ENCODE measurements around the gene HIBCH. TPM values are rescaled to one million over a fixed set of nuclear protein-coding genes. Genes with fewer than 3 reads are reported as not detected.

Gene HIBCH
- total and polyA plus RNA-seq, 2 donors (not counting 3 experiments of a cell fraction or from before 2014, with no cell fraction given) = 6.4 to 24.7 TPM

DNA sequence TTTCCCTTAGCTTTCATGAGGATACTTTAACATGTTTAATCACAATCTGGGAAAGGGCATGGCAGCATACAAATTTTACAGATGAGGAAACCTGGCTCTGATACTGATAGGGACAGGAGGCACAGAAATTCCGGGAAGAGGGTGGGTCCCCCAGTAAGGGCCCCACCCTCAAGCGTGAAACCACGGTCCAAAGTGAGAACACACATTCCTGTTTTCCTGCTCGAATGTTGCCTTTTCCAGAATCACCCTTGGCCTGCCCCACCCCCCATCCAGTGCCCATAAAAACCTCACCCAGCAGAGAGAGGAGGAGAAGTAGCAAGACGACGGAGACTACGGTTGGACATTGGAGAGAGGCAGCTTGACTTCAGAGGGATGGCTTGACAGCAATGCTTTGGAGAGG lies 98.2 kb downstream of the HIBCH start:
- no peaks in the 10 kb centered on the region for H3K36me3 ChIP-seq (ENCODE audit: control insufficient read depth in 2 of 2, extremely low read depth in 1 of 2, insufficient read depth in 2 of 2, low read length in 2 of 2)
- ChIA-PET CTCF (no interaction called here), POLR2A (no interaction called here)
- H3K27me3 ChIP-seq (ENCODE audit: control insufficient read depth in 2 of 2, insufficient read depth in 2 of 2, low read length in 2 of 2) = no peaks in the 10 kb centered on the region
- no peak overlapping the region for H2AFZ ChIP-seq (ENCODE audit: low read depth, low read length)
- H3K4me1 ChIP-seq (ENCODE audit: control insufficient read depth, extremely low read depth, insufficient read depth, low read length) = peaks cover 2% of the 10 kb centered on the region
- no peaks in the 10 kb centered on the region for H4K20me1 ChIP-seq (replicated peaks; ENCODE audit: control insufficient read depth, extremely low read depth, insufficient read depth, low read length)
- no TSS peak for BruUV-seq (replicated peaks)
- no peak overlapping the region for H3K4me2 ChIP-seq (ENCODE audit: insufficient read depth, low read length)
- dilution Hi-C loops (cut with MboI; ENCODE audit: extremely low pct_ligation_motif_present, low sequenced_read_pairs) (no loop called here), intact Hi-C loops (cut with micrococcal nuclease) (no loop called here)
- H3K79me2 ChIP-seq (ENCODE audit: control insufficient read depth, insufficient read depth, low read length) = no peaks in the 10 kb centered on the region
- H3K9me3 ChIP-seq (replicated peaks; ENCODE audit: control insufficient read depth, insufficient read depth, low read length) = no peaks in the 10 kb centered on the region
- DNase-seq (ENCODE audit: low read depth, low spot score) (no peak), FAIRE-seq (no peak)
- TF ChIP-seq EZH2 (IDR thresholded peaks at IDR 0.05; ENCODE audit: borderline replicate concordance, low read depth, low read length, severe bottlenecking) (no peak), GATA2 (IDR thresholded peaks at IDR 0.05; ENCODE audit: insufficient read depth, insufficient read length, low read depth, low read length) (no peak), POLR2A (IDR thresholded peaks at IDR 0.05; ENCODE audit: low read depth, low read length) (no peak), POLR2AphosphoS5 (IDR thresholded peaks at IDR 0.05; ENCODE audit: insufficient read depth, low read depth, low read length) (no peak), FOS (IDR thresholded peaks at IDR 0.05; ENCODE audit: borderline replicate concordance, insufficient read depth, low read length) (no peak), JUN (IDR thresholded peaks at IDR 0.05; ENCODE audit: borderline replicate concordance, insufficient read depth, insufficient read length, low read depth) (no peak), MYC (IDR thresholded peaks at IDR 0.05; ENCODE audit: low read depth, low read length) (no peak)
- TF ChIP-seq, protein P1, sequence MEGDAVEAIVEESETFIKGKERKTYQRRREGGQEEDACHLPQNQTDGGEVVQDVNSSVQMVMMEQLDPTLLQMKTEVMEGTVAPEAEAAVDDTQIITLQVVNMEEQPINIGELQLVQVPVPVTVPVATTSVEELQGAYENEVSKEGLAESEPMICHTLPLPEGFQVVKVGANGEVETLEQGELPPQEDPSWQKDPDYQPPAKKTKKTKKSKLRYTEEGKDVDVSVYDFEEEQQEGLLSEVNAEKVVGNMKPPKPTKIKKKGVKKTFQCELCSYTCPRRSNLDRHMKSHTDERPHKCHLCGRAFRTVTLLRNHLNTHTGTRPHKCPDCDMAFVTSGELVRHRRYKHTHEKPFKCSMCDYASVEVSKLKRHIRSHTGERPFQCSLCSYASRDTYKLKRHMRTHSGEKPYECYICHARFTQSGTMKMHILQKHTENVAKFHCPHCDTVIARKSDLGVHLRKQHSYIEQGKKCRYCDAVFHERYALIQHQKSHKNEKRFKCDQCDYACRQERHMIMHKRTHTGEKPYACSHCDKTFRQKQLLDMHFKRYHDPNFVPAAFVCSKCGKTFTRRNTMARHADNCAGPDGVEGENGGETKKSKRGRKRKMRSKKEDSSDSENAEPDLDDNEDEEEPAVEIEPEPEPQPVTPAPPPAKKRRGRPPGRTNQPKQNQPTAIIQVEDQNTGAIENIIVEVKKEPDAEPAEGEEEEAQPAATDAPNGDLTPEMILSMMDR (IDR thresholded peaks at IDR 0.05; ENCODE audit: extremely low read depth in 1 of 2, insufficient read depth in 1 of 2, low read depth in 1 of 2, low read length in 2 of 2) = no peak
- TF ChIP-seq, protein P2, sequence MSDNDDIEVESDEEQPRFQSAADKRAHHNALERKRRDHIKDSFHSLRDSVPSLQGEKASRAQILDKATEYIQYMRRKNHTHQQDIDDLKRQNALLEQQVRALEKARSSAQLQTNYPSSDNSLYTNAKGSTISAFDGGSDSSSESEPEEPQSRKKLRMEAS (IDR thresholded peaks at IDR 0.05; ENCODE audit: insufficient read depth, insufficient read length) = no peak
- H3K9ac ChIP-seq (replicated peaks; ENCODE audit: extremely low read depth, insufficient read depth, low read length) = no peak overlapping the region
- no peak overlapping the region for H3K4me3 ChIP-seq (replicated peaks in 1 of 3; ENCODE audit: insufficient read depth in 1 of 3, low read depth in 1 of 3, low read length in 3 of 3)
- no peaks in the 10 kb centered on the region for H3K9me1 ChIP-seq (replicated peaks; ENCODE audit: control insufficient read depth, extremely low read depth, insufficient read depth, low read length)
- no peak overlapping the region for H3K27ac ChIP-seq (ENCODE audit: insufficient read depth, low read depth, low read length)
